NCI-H2196 (cell line): ENCODE measurements around the gene ARVCF.

Experiments used
- DNase-seq: peaks from one replicate; lab custom pipeline; 2025; ENCODE audit not compliant: unreplicated experiment; lab: John Stamatoyannopoulos, UW

Gene ARVCF

GRCh38 chr22:20017622-20017958 is 967 bp upstream of the ARVCF start:
- DNase-seq = no peak

DNA sequence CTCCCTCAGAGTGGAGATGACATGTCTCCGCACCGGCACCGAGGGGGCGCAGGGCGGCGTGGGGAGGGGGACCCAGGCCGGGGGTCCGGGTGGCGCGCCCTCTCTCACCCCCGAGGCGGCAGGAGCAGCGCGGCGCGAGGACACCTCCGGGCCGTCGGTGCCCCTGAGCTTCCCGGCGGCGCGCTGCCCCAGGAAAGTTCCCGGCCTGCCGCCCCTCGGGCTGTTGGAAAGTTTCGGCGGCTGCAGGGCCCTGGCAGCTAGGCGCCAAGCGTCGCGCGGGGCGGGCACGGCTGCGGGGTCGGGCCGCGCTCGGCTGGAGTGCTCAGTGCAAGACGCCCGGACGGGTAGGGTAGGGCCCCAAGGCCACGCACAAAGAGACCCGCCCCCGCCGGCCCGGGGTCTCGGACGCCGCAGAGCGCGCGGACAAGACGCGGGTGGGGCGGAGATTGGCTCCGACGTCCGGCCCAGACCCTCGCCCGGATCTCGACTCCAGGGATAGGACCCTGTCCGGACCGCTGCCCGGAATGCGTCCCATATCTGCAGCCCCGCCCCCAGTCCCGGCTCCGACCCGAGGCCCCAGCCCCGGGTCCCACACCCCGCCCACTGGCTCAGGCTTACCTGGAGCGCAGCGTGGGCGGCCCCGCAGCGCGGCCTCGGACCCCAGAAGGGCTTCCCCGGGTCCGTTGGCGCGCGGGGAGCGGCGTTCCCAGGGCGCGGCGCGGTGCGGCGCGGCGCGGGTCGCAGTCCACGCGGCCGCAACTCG is 471 bp downstream of the ARVCF start:
- DNase-seq = no peak

DNA sequence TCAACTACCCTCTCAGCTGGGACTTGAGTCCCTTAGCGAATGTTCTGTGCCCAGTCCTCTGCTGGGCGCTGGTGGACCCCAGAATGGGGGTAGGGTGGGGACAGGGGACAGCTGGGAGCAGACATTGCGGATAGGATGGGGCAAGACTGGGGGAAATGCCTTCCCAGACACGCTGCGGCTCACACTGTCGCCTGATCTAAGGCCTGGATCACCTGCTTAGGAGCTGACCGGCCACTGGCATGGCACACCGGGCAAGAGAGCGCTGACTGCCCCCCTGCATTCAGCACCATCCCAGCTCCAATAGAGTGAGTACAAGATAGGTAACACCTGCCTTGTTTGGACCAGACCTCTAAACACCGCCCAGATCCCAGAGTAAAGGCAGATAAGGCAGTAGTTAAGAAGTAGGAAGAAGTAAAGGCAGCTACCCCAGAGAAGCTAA is 1.4 kb downstream of the ARVCF start:
- DNase-seq = no peak

DNA sequence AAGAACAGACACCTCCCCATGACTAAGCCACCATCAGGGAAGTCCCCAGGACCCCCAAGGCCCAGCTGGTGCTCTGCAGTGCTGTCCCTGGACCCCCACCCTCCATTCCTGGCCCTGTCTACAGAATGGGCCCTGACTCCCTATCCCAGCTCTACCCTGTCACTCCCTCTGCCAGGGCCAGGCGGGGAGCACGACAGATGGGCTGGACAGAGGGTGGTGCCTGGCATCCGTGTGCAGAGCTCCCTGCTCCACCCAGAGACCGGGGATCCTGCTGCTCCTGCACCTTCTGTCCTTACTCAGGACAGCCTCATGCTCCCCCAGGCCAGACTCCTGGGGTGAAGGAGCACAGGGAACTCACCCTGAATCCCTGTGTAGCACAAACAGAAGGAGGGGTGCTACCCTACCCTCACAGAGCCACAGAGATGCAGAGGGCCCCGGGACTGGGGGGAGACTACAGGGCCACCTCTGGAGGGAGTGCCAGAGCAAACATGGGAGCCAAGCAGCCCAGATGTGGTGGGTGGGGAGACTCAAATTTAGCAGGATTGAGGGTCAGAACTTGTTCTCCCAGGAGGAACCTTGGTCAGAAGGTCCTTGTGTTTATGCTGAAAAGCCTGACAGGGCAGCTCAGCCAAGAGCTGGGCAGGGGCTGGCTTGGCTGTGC is 2.0 kb downstream of the ARVCF start:
- no peak for DNase-seq

DNA sequence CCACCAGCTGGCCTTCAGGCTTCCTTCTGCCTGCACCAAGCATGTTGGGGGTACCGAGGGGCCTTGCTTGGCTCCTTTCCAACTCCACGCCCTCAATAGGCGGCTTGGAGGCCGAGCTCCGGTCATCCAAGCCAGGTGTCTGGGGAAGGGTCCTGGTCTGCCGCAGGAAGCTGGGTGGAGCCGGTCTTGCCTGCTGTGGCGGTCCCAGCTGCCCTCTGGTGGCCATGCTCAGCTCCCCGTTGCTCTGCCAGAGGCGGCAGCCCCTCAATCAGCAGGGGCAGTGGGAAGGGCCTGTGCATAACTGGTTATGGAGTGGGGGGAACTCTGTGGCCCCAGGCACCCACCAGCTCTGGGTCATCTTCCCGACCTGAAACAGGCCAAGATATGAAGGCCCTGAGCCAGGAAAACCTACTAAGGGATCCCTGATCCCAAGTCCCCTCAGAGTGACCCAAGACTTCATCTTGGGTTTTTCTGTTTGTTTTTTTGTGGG is 3.2 kb downstream of the ARVCF start:
- no peak for DNase-seq

GRCh38 chr22:20012741-20013331 is 3.8 kb downstream of the ARVCF start:
- no peak for DNase-seq

DNA sequence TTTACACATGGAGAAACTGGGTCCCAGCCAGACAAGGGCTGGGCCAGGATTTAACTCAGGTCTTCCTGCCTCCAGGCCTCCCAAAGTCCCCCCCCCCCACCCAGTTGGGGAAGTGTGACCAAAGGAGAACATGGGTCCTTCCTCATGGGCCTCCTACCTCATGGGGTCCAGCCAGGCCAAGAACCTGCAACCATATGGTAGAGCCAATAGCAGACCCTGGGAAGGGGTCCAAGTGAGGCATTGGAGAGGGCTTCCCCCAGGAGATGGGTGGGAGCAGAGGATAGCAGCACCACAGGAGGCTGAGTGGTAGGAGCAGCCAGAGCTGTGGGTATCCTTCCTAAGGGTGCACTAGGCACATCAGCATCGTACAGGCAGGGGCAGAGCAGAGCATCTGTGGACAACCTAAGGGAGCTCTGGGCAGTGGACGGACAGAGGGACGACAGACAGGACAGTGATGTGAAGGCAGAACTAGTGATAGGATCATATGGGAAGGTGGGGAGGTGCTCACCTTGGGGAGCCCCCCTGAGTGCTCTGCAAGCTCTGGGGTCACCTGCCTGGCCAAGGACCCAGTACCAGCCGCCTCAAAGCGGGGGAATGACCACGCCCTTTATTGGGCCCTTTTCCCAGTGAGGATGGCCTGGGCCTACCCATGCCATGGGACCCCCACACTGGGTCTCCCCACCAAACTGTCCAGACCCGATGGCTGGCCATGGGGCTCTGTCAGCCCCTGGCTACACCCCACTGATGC is 4.5 kb downstream of the ARVCF start:
- DNase-seq = no peak

DNA sequence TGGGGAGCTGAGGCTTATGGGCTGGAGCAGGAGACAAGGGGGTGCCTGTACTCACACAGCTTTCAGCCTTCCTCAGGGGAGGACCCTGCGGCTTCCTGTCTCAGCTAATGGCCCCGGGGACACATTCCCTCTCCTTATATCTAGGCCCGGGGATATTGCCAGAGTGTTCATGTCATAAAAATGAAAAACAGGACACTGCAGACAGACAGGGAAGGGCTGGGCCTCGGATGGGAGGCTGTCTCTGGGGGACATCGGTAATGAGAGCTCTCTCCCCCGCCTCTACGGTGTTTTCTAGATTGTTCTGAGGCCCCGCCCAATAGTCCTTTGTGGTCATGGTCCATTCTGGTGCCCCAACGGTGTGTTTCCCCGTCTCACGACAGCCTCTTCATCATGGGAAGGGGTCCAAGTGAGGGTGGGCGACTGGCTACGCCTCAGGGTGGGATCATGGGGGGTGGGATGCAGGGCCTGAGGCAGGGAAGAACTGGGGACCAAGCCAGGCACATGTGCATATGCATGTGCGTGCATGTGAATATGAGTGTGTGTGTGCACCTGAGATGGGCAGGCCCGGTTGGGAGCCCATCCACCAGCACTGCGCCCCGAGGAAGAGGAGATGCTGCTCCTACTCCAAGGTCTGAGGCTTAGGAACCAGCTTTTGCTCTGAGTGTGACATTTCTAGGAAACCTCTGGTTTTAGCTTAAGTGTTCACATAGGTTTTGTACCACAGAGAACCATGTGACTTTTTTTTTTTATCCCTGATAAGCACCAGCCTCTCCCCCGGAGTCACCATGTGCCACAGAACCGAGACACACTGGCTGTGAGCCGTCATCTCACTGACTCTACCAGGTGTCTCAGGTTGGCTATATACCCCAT is 5.3 kb downstream of the ARVCF start:
- DNase-seq = no peak

DNA sequence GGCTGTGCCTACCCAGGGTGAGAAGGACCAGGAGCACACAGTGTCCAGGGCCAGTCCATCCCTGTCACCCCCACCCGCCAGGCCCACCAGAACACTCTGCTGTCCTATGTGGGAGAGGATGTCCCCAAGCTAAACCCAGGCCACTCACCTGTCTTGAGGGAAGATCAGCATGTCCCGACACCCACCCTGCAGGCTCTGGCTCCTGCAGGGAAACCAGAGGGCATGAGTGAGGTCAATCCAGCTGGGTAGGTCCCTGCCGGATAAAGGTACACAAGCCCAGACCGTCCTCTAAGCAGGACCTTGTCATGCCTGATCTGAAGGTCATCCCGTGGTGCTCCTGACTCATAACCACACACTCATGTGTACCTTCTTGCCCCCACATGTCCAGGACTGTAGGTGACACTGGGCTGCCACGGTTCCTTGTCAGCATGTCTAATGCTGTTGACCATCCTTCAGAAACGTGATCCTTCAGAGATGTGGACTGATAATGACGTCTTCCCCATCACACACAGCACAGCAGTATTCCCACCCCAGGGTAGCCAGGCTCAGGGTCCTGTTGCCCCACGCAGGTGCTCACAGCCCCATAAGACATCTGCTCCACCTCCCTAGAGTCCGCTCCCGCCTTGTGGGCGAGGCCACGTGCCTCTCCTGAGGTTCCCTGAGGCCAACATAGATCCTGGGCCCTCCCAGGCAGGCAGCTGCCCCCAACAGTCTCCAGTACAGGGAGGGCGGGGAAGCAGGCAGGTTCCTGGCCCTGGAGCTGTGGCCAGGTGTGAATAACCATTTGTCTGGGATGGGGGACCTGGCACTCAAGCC is 6.1 kb downstream of the ARVCF start:
- no peak for DNase-seq

- no peak for DNase-seq
These were observed 6.9 kb downstream of the ARVCF start for GRCh38 chr22:20009582-20010306.

- no peak for DNase-seq
These were observed 7.6 kb downstream of the ARVCF start for GRCh38 chr22:20009018-20009491.

- no peak for DNase-seq
These were observed 8.2 kb downstream of the ARVCF start for GRCh38 chr22:20008221-20008995.

DNA sequence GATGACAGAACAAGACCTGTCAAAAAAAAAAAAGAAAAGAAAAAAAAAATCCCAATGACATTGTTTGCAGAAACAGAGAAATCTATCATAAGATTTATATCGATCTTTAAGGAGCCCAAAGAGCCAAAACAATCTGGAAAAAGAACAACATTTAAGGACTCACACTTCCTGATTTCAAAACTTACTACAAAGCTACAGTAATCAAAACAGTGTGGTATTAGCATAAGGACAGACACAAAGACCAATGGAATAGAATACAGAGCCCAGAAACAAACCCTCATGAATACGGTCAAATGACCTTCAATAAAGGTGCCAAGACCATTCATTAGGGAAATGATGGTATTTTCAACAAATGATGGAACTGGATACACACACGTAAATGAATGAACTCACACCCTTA is 12.2 kb downstream of the ARVCF start:
- DNase-seq = no peak

DNA sequence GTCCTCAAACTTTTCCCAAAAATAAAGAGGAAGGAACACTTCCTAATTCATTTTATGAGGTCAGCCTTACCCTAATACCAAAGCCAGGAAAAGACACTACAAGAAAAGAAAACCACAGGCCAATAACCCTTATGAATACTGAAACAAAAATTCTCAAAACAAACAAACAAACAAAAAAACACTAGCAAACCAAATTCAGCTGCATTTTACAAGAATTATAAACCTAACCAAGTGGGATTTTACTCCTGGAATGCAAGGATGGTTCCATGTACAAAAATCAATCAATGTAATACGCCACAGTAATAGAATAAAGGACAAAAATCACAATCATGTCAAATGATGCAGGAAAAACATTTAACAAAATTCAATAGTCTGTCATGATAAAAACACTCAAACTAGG is 13.3 kb downstream of the ARVCF start:
- no peak for DNase-seq

DNA sequence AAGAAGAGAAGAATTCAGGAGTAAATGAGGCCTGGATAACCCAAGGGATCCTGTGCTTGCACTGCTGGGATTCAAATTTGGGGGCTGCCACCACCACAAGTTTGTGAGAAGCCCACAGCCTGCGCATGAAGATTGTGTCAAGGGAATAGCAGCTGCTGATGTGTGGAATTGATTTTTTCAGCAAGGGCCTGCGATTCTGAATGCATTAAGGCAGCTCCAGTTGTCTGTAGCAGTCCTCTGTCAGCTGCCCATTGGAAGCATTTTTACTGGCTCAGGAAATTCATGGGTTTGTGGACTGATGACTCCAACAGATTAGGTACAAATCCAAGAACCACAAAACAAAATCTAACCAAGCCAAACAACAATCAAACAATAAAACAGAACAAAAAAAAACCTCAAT is 14.0 kb downstream of the ARVCF start:
- no peak for DNase-seq

DNA sequence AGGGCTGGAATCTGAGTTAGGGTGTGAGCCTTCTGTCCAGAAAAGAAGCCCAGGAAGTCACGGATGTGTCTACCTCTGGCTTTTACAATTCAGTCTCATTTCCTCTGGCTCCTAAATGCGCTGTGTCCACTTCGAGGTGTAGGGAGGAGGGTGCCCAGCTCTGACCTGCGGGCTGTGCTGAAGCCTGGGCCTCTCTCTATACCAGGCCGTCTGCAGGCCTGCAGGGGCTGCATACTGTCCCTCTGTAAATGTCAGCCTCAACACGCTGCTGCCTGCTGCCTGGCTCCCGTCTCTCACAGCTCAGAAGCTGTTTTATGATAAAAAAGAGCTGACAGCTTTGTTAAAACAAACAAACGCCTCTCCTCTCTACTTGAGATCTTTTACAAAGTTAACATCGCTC is 14.5 kb downstream of the ARVCF start:
- DNase-seq = no peak

DNA sequence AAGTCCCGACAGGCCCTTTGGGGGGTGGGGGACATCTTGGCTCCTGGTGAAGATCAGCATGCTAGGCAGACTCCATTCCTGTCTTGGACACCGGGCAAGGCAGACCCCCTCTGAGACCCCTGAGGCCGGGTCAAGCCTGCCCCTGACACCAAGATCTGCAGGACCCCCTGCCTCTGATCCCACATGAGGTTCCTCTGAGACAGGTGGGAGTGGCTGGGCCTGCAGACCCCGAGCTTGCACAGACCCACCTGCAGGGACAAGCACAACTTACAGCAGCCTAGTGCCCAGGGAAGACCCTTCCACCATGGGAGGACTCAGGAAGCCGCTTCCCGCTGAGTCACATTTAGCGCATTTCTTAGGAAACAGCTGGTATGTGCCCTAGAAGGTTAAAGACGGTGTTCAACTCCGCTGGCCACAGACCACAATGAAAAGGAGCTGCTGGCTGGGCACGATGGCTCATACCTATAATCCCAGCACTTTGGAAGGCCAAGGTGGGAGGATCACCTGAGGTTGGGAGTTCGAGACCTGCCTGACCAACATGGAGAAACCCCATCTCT is 15.5 kb downstream of the ARVCF start:
- DNase-seq = no peak
